Measurements from ENCODE around the gene PRR7.

PRR7 gene

GRCh38 chr5:177492841-177493240 lies 46.2 kb downstream of the PRR7 start:
- Histone ChIP-seq H3K9me3 (ENCODE audit: control insufficient read depth, insufficient read depth, low read depth, low read length) (no peaks in the 10 kb centered on the region), H3K4me3 (ENCODE audit: low read depth, low read length) (no peak overlapping the region), H3K36me3 (ENCODE audit: control insufficient read depth in 2 of 2, insufficient read depth in 1 of 2, low read length in 2 of 2) (peaks cover 9 to 63% of the 10 kb centered on the region in 2 experiments; a peak in 2 of 3 replicates), H3K4me1 (ENCODE audit: control insufficient read depth, insufficient read depth, low read length) (peaks cover 20% of the 10 kb centered on the region), H3K27ac (ENCODE audit: extremely low read depth, low read depth, low read length) (no peak overlapping the region)
- TF ChIP-seq KLF17 (tag by site-specific recombination; IDR thresholded peaks at IDR 0.05) (no peak), ZNF596 (tag by site-specific recombination; IDR thresholded peaks at IDR 0.05) (no peak), ZNF335 (tag by site-specific recombination; conservative IDR thresholded peaks at IDR 0.05) (no peak), ZNF670 (tag by site-specific recombination; IDR thresholded peaks at IDR 0.05; ENCODE audit: low read depth) (no peak), SP3 (tag by site-specific recombination; IDR thresholded peaks at IDR 0.05) (no peak)
- ChIA-PET POLR2A (interaction anchor here (0.9 to 6.7 kb wide), 3 partner anchors 13 to 36 kb away, joined by 5 to 106 read pairs (median 89); partner anchors contain the start of gene DOK3), CTCF (interaction anchor here (0.6 to 1.8 kb wide), 12 partner anchors 9 to 350 kb away, joined by 3 to 11 read pairs (median 4); no protein-coding TSS in a partner anchor)

- H3K36me3 ChIP-seq (ENCODE audit: control insufficient read depth in 2 of 2, insufficient read depth in 1 of 2, low read length in 2 of 2): peaks cover 5 to 54% of the 10 kb centered on the region in 2 experiments; a peak in 2 of 3 replicates
- H3K4me3 ChIP-seq (ENCODE audit: low read depth, low read length): no peak overlapping the region
- POLR2A ChIA-PET: interaction anchor here (0.6 to 7.0 kb wide), 5 partner anchors 14 to 44 kb away, joined by 3 to 106 read pairs (median 89); partner anchors contain the start of gene DBN1
- CTCF ChIA-PET: interaction anchor here (0.6 to 1.7 kb wide), 9 partner anchors 8 to 184 kb away, joined by 3 to 7 read pairs (median 4); no protein-coding TSS in a partner anchor
- H3K27ac ChIP-seq (ENCODE audit: extremely low read depth, low read depth, low read length): peak overlapping the region; percentile 53; the same call in 1 of the 2 replicates
- H3K4me1 ChIP-seq (ENCODE audit: control insufficient read depth, insufficient read depth, low read length): peaks cover 20% of the 10 kb centered on the region
- TF ChIP-seq GLIS1 (tag by site-specific recombination; IDR thresholded peaks at IDR 0.05) (peak; percentile 71), ZNF664 (tag by site-specific recombination; IDR thresholded peaks at IDR 0.05) (peak; percentile 42; the same call in 1 of the 2 replicates), PRDM1 (tag by site-specific recombination; IDR thresholded peaks at IDR 0.05) (no peak), PRDM10 (tag by site-specific recombination; IDR thresholded peaks at IDR 0.05) (no peak), KLF10 (tag by site-specific recombination; IDR thresholded peaks at IDR 0.05) (no peak), ZNF843 (tag by site-specific recombination; IDR thresholded peaks at IDR 0.05) (no peak), GLIS2 (tag by site-specific recombination; IDR thresholded peaks at IDR 0.05) (peak; percentile 16; the same call in 1 of the 2 replicates), SCRT1 (tag by site-specific recombination; IDR thresholded peaks at IDR 0.05; ENCODE audit: borderline replicate concordance) (no peak), ZNF658 (tag by site-specific recombination; IDR thresholded peaks at IDR 0.05) (no peak)
- no peaks in the 10 kb centered on the region for H3K9me3 ChIP-seq (ENCODE audit: control insufficient read depth, insufficient read depth, low read depth, low read length)
These were observed 47.3 kb downstream of the PRR7 start for GRCh38 chr5:177493795-177494345.

GRCh38 chr5:177494346-177495195 lies 48.0 kb downstream of the PRR7 start:
- POLR2A ChIA-PET: interaction anchor here (0.6 to 7.0 kb wide), 11 partner anchors 9 to 710 kb away, joined by 3 to 106 read pairs (median 6); partner anchors contain the start of genes DBN1, DDX41, GRK6 and HNRNPAB
- H3K4me3 ChIP-seq (ENCODE audit: low read depth, low read length): no peak overlapping the region
- CTCF ChIA-PET: interaction anchor here (0.5 to 4.0 kb wide), 14 partner anchors 19 to 195 kb away, joined by 3 to 23 read pairs (median 4); partner anchors contain the start of genes F12, PRELID1 and RAB24
- H3K27ac ChIP-seq (ENCODE audit: extremely low read depth, low read depth, low read length): peak overlapping the region; percentile 53
- H3K4me1 ChIP-seq (ENCODE audit: control insufficient read depth, insufficient read depth, low read length): peaks cover 20% of the 10 kb centered on the region
- peaks cover 4 to 48% of the 10 kb centered on the region in 2 experiments; a peak in 2 of 3 replicates for H3K36me3 ChIP-seq (ENCODE audit: control insufficient read depth in 2 of 2, insufficient read depth in 1 of 2, low read length in 2 of 2)
- no peaks in the 10 kb centered on the region for H3K9me3 ChIP-seq (ENCODE audit: control insufficient read depth, insufficient read depth, low read depth, low read length)
- 0 out of 2 replicates have a peak, but pooled peaks have one; percentile 12 for TF ChIP-seq IKZF3 (tag by site-specific recombination; IDR thresholded peaks at IDR 0.05)
- no peak for TF ChIP-seq ZNF843 (tag by site-specific recombination; IDR thresholded peaks at IDR 0.05)
- TF ChIP-seq ZNF24 (tag by site-specific recombination; IDR thresholded peaks at IDR 0.05): no peak
- no peak for TF ChIP-seq ZNF18 (tag by site-specific recombination; IDR thresholded peaks at IDR 0.05)
- peak; percentile 86 for TF ChIP-seq GLIS2 (tag by site-specific recombination; IDR thresholded peaks at IDR 0.05)
- TF ChIP-seq OVOL3 (tag by site-specific recombination; IDR thresholded peaks at IDR 0.05): no peak
- TF ChIP-seq CTCF (tag by site-specific recombination; IDR thresholded peaks at IDR 0.05): peak; percentile 60; the same call in 1 of the 2 replicates
- TF ChIP-seq MZF1 (tag by site-specific recombination; IDR thresholded peaks at IDR 0.05; ENCODE audit: borderline replicate concordance): no peak
- TF ChIP-seq ZSCAN16 (tag by site-specific recombination; IDR thresholded peaks at IDR 0.05): no peak
